ENCODE data around the gene CDH11. TPM values are rescaled to one million over a fixed set of nuclear protein-coding genes. Genes with fewer than 3 reads are reported as not detected.

Gene CDH11
- total and polyA plus RNA-seq, 2 donors (not counting 1 experiment from before 2014, with no cell fraction given): 220 to 335 TPM

DNA sequence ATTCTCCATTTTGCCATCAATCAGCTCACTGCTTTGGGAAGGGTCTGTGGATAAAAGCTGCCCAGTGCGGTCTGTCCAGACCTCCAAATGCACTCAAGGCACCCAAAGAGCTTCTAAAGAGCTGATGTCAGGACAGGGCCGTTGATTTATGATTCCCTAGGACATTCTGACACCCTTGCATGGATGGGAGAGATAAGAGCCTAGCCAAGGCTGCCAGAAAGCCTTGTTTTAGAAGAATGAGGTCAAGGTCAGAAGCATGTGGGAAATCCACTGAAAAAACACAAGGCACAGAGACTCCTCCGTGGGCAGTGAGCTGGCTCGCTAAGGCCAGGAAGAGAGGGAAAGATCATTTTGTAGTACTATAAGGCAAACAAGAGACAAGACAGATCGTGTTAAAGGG lies 214.0 kb downstream of the CDH11 start:
- no peak for TF ChIP-seq EZH2 (IDR thresholded peaks at IDR 0.05; ENCODE audit: low read length, missing control alignments)
- TF ChIP-seq, protein P1, sequence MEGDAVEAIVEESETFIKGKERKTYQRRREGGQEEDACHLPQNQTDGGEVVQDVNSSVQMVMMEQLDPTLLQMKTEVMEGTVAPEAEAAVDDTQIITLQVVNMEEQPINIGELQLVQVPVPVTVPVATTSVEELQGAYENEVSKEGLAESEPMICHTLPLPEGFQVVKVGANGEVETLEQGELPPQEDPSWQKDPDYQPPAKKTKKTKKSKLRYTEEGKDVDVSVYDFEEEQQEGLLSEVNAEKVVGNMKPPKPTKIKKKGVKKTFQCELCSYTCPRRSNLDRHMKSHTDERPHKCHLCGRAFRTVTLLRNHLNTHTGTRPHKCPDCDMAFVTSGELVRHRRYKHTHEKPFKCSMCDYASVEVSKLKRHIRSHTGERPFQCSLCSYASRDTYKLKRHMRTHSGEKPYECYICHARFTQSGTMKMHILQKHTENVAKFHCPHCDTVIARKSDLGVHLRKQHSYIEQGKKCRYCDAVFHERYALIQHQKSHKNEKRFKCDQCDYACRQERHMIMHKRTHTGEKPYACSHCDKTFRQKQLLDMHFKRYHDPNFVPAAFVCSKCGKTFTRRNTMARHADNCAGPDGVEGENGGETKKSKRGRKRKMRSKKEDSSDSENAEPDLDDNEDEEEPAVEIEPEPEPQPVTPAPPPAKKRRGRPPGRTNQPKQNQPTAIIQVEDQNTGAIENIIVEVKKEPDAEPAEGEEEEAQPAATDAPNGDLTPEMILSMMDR (conservative IDR thresholded peaks at IDR 0.05 in 1 of 2, IDR thresholded peaks at IDR 0.05 in 1 of 2; ENCODE audit: low read depth in 1 of 2, low read length in 2 of 2): no peak
- peak; percentile 21 to 89 for DNase-seq (ENCODE audit: low read depth in 2 of 2)
- no peaks in the 10 kb centered on the region for H3K27me3 ChIP-seq (ENCODE audit: control insufficient read depth, insufficient read depth, low read length)
- H3K4me2 ChIP-seq (ENCODE audit: extremely low read depth, insufficient read depth, low read length): no peak overlapping the region
- H4K20me1 ChIP-seq (ENCODE audit: control insufficient read depth, extremely low read depth, insufficient read depth, low read length): no peaks in the 10 kb centered on the region
- no peaks in the 10 kb centered on the region for H3K79me2 ChIP-seq (ENCODE audit: control insufficient read depth, insufficient read depth, low read length)
- H3K4me3 ChIP-seq (replicated peaks in 1 of 4; ENCODE audit: control extremely low read depth in 1 of 4, insufficient read depth in 1 of 4, low read depth in 3 of 4, low read length in 4 of 4): no peak overlapping the region
- H3K9me3 ChIP-seq (ENCODE audit: control insufficient read depth, insufficient read depth, low read depth, low read length): no peaks in the 10 kb centered on the region
- no peaks in the 10 kb centered on the region for H3K4me1 ChIP-seq (ENCODE audit: control insufficient read depth, extremely low read depth, insufficient read depth, low read length)
- H3K27ac ChIP-seq (ENCODE audit: insufficient read depth, low read length): no peak overlapping the region
- no peaks in the 10 kb centered on the region for H3K36me3 ChIP-seq (ENCODE audit: control insufficient read depth, insufficient read depth, low read length)
- no peak overlapping the region for H3K9ac ChIP-seq (ENCODE audit: insufficient read depth, low read length)
- no peak overlapping the region for H2AFZ ChIP-seq (ENCODE audit: low read length)

DNA sequence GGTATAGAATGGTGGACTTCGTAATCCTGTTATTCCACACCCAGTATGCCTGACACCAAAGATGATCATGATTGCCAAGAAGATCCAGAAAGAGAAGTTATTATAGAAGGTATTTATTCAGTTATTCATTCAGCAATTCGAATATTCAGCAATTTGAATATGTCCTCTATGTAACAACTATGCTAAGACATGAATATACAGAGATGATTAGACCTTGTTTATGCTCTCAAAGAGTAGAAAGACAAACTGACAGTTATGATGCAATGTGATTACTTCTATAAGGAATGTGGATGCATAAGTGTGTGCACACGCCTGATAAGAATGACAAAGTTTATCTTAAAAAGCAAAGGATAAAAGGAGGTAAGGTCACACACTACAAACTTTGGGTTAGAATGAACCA lies 218.1 kb downstream of the CDH11 start:
- no peaks in the 10 kb centered on the region for H3K27me3 ChIP-seq (ENCODE audit: control insufficient read depth, insufficient read depth, low read length)
- H3K4me3 ChIP-seq (replicated peaks in 1 of 4; ENCODE audit: control extremely low read depth in 1 of 4, insufficient read depth in 1 of 4, low read depth in 3 of 4, low read length in 4 of 4): no peak overlapping the region
- H3K79me2 ChIP-seq (ENCODE audit: control insufficient read depth, insufficient read depth, low read length): no peaks in the 10 kb centered on the region
- no peak overlapping the region for H2AFZ ChIP-seq (ENCODE audit: low read length)
- no peaks in the 10 kb centered on the region for H3K4me1 ChIP-seq (ENCODE audit: control insufficient read depth, extremely low read depth, insufficient read depth, low read length)
- H3K27ac ChIP-seq (ENCODE audit: insufficient read depth, low read length): no peak overlapping the region
- TF ChIP-seq, protein P1 (conservative IDR thresholded peaks at IDR 0.05 in 1 of 2, IDR thresholded peaks at IDR 0.05 in 1 of 2; ENCODE audit: low read depth in 1 of 2, low read length in 2 of 2): no peak
- TF ChIP-seq EZH2 (IDR thresholded peaks at IDR 0.05; ENCODE audit: low read length, missing control alignments): no peak
- no peaks in the 10 kb centered on the region for H4K20me1 ChIP-seq (ENCODE audit: control insufficient read depth, extremely low read depth, insufficient read depth, low read length)
- no peak overlapping the region for H3K9ac ChIP-seq (ENCODE audit: insufficient read depth, low read length)
- no peak overlapping the region for H3K4me2 ChIP-seq (ENCODE audit: extremely low read depth, insufficient read depth, low read length)
- no peak for DNase-seq (ENCODE audit: low read depth in 2 of 2)
- H3K36me3 ChIP-seq (ENCODE audit: control insufficient read depth, insufficient read depth, low read length): no peaks in the 10 kb centered on the region
- no peaks in the 10 kb centered on the region for H3K9me3 ChIP-seq (ENCODE audit: control insufficient read depth, insufficient read depth, low read depth, low read length)

DNA sequence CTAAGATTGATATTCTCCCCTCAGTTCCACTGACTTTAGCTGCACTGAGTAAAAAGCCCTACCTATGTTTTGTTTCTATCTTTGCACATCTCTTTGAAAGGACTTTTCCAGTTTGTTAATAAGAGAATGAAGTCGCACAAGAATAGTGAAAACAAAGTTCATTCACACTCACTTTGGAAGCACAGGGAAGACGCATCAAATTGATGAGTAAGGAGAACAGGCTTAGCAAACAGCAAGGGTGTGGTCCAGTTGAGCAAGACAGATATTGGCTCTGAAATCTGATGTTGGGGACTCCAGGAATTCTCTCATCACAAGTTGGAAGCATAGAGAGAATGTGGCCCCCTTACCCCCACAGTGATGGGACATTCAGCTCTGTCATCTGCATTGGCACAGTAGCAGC lies 221.3 kb downstream of the CDH11 start:
- peak in 1 of 2 donors; percentile 15 for DNase-seq (ENCODE audit: low read depth in 2 of 2)

More for the DNA sequence above, 221.3 kb downstream of the CDH11 start:
- Histone ChIP-seq H3K36me3 (ENCODE audit: control insufficient read depth, insufficient read depth, low read length) (no peaks in the 10 kb centered on the region), H3K9me3 (ENCODE audit: control insufficient read depth, insufficient read depth, low read depth, low read length) (no peaks in the 10 kb centered on the region), H3K4me3 (replicated peaks in 1 of 4; ENCODE audit: control extremely low read depth in 1 of 4, insufficient read depth in 1 of 4, low read depth in 3 of 4, low read length in 4 of 4) (no peak overlapping the region), H3K79me2 (ENCODE audit: control insufficient read depth, insufficient read depth, low read length) (no peaks in the 10 kb centered on the region), H3K27ac (ENCODE audit: insufficient read depth, low read length) (no peak overlapping the region), H2AFZ (ENCODE audit: low read length) (no peak overlapping the region), H4K20me1 (ENCODE audit: control insufficient read depth, extremely low read depth, insufficient read depth, low read length) (no peaks in the 10 kb centered on the region), H3K4me2 (ENCODE audit: extremely low read depth, insufficient read depth, low read length) (no peak overlapping the region), H3K9ac (ENCODE audit: insufficient read depth, low read length) (no peak overlapping the region), H3K27me3 (ENCODE audit: control insufficient read depth, insufficient read depth, low read length) (no peaks in the 10 kb centered on the region), H3K4me1 (ENCODE audit: control insufficient read depth, extremely low read depth, insufficient read depth, low read length) (no peaks in the 10 kb centered on the region)
- no peak for TF ChIP-seq EZH2 (IDR thresholded peaks at IDR 0.05; ENCODE audit: low read length, missing control alignments)
- TF ChIP-seq, protein P1 (conservative IDR thresholded peaks at IDR 0.05 in 1 of 2, IDR thresholded peaks at IDR 0.05 in 1 of 2; ENCODE audit: low read depth in 1 of 2, low read length in 2 of 2): no peak
